ENCODE results near the gene PCED1B.
"Not testable (repeated sequence)": the region's sequence is repeated elsewhere in the genome, so short reads cannot be mapped to it uniquely, and the experiment has no call there.

PCED1B gene

DNA sequence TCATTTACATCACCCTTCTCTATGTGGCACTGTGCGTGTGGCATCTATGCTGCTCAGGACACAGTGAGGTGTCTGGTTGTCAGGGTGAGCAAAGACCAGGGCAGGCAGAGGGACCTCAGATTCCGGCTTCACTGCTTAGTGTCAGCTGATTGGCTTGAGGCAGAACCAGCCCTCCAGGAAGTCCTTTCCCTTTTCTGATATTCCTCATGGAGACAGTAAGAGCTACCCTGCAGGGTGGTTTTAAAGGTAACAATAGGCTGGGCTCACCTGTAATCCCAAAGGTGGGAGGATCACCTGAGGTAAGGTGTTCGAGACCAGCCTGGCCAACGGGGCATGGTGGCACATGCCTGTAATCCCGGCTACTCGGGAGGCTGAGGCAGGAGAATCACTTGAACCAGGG, 129.6 kb downstream of the PCED1B start:
- no peak for DNase-seq (ENCODE audit: low spot score)

DNA sequence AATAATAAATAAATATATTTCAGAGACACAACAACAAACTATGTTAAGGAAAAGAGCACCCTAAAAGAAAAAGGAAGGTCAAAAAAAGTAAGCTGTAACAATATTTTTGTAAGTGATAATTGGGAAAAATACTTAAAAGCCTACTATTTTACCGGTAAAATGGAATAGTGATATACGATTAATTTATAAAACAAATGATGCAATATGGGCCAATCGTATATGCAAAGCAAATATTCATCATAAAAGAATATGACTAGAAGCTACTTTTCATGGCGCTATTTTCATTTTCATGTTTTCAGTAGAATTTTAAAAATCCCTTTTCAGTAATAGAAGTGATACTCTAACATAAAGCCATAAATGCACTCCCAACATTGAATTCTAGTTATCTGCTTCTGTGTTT, 131.4 kb downstream of the PCED1B start:
- DNase-seq (ENCODE audit: low spot score), result no peak

DNA sequence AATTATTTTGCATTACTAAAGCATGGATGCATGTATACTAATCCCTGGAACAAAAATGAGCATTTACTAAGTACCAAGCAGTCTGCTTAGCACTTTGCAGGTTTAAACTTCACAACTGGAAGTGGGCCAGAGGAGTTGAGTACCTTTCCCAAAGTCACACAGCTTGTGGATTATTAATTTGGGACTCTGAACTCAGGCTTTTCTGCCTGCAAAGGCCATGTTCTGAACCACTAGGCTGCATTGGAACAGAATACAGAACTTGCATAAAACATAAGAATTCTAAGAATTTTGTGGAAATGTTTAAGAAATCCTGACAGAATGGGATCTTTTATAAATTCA, 133.2 kb downstream of the PCED1B start:
- DNase-seq (ENCODE audit: low spot score), result no peak

DNA sequence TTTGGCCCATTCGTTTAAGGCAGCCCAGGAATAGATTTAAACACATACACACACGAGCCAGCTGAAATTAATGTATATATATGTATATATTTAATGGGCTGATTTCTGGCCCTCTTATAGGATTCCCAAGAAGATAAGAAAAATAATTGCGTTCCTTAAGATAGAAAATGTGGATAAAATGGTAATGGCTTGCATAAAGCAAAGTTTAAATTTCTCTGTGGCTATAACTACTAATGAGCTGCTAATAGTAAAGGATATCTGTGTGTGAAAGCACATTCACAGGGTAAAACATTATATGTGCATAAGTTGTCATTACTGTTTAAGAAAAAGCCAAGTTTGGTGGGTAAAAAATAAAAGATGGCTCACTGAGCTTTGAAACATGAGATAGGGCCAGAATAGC, 134.0 kb downstream of the PCED1B start:
- DNase-seq (ENCODE audit: low spot score), result no peak

DNA sequence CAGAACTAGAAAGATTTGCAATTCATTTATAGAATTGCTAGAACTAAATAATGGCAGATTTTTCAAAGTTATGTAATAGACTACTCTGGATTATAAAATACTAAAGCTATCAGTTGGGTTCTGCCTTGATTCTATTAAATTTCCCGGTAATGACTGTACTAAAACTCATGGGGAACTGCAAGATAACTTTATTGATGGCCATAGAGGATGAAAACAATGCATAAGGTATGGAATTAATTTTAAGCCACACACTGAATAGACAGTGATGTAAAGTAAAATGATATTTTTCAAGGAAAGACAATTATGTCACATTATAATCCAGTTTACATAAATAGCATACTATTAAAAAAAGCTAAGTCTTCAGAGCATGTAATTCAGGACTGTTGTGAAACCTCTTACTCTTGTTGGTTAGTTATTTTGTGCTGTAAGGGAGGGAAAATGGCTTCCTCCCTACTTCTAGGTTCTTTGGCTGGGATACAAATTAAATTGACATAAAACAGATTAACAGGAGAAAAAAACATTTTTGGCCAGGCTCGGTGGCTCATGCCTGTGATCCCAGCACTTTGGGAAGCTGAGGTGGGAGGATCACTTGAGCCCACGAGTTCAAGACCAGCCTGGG, 134.7 kb downstream of the PCED1B start:
- no peak for DNase-seq (ENCODE audit: low spot score)

DNA sequence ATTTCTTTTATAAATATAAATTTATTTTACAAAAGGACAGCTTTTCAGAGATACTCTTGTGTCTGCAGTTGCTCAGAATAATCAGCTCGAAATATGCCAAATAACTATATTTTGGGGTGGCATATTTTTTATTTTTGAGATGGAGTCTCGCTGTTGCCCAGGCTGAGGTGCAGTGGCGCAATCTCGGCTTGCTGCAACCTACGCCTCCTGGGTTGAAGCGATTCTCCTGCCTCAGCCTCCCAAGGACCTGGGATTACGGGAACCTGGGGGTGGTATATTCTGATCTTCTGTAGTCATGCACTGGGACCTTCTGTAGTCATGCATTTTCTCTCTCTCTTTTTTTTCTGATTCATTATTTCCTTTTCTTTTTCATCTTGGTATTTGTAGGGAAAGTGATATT, 135.3 kb downstream of the PCED1B start:
- no peak for DNase-seq (ENCODE audit: low spot score)

DNA sequence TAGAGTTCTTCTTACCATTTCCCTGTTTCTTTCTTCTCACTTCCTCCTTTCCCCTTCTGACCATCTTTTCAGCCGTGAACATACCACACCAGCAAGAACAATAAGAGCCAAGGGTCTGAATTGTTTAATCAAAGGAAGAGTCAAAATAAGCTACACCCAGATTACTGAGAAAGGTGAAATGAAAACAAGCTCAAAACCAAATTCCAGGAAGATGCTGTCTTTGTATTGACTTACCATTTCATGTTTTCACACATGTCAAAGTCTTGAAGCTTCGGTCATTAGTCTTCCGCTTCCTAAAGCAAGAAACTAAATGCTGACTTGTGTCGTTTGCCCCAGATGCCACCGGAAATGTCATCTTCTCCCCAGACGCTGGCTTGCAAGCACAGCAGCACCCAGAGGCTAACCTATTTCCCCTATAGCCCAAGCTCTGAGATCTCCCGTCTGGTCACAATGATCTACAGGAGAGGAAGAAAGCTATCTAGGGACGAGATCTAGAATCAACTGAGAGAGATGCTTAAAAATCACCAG, 136.8 kb downstream of the PCED1B start:
- DNase-seq (ENCODE audit: low spot score), result no peak

DNA sequence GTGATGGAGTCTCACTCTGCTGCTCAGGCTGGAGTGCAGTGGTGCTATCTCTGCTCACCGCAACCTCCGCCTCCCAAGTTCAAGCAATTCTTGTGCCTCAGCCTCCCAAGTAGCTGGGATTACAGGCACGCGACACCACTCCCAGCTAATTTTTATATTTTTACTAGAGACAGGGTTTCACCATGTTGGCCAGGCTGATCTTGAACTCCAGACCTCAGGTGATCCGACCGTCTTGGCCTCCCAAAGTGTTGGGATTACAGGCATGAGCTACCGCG, 138.1 kb downstream of the PCED1B start:
- DNase-seq (ENCODE audit: low spot score), result not testable (repeated sequence)

DNA sequence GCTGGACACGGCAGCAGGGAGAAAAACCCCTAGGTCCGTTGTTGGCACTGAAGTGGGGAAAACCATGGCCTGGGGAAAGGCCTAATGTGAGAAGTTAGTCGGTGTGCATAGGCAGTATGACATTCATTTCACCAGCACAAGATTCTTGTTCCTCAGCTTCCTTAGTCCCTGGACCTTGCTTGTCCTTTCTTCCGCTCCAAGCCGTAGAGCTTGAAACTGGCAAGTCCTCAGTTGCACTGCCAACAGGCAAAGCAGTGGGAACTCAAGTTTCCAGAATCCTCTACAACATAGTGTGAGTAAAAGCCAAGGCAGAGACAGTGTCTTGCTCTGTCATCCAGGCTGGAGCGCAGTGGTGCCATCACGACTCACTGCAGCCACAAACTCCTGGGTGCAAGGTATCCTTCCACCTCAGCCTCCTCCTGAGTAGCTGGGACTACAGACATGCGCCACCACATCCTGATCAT, 138.8 kb downstream of the PCED1B start:
- DNase-seq (ENCODE audit: low spot score), result no peak

DNA sequence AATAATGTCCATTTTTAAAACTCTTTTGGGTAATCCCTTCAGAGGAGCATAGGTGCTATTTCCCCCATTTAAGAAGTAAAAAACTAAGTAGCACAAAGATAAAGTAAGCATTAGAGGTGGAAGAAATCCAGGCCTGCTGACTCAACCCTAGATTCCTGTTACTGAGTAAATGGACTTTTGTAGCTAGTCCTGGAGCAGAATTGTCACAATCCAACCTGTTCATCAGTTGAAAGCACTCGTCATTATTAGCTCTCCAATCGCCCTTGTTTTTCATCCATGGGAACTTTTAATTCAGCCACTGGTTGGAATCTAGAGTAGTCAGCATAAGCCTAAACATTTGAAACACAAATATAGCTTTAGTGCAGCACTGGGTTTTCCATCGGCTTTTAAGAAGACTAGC, 139.8 kb downstream of the PCED1B start:
- DNase-seq (ENCODE audit: low spot score), result no peak

DNA sequence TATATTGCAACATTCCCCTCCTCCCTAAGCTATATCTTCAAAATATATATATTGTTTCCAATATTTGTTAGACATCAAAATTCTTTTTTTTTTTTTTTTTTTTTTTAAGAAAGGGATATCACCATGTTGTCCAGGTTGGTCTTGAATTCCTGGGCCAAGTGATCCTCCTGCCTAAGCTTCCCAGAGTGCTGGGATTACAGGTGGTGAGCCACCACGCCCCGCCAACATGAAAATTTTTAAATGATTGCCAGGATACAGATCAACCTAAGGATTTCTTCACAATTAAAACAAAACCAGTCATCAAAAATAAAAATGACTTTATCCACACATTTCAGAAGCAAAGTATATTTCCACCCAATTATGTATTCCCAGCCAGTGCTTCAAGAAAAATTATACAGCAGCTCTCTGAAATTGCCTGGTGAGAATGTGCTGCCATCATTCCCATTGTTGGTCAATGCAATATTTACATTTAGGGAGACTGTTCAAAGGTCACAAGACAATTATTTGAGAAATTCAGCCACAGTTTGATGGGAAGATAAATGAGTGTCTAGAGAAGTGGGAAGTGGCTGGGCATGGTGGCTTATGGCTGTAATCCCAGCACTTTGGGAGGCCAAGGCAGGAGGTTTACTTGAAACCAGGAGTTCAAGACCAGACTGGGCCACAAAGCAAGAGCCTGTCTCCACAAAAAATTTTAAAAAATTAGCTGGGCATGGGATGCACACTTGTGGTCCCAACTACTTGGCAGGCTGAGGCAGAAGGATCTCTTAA, 142.0 kb downstream of the PCED1B start:
- peak; percentile 69 for DNase-seq (ENCODE audit: low spot score)

DNA sequence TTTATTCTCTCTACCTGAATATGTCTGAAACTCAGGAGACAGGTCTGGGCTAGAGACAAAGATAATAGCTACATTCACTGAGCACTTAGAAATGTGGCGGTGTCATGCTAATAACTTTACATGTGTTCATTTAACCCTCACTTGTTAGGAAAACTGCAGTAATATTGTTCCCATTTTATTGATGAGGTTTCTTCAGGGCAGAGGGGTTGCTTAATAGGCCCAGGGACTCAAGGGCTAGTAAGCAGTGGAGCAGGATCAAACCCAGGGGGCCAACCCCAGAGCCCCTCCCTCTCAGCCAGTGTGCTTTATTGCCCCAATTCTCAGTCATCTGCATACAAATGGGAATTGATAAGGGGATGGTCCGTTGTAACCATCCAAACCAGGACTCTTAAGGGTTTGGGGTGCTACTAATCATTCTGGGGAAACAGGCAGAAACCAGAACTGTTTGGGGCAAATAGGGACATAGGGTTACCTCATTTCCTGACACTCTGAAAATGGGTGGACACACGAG, 143.2 kb downstream of the PCED1B start:
- DNase-seq (ENCODE audit: low spot score), result no peak

DNA sequence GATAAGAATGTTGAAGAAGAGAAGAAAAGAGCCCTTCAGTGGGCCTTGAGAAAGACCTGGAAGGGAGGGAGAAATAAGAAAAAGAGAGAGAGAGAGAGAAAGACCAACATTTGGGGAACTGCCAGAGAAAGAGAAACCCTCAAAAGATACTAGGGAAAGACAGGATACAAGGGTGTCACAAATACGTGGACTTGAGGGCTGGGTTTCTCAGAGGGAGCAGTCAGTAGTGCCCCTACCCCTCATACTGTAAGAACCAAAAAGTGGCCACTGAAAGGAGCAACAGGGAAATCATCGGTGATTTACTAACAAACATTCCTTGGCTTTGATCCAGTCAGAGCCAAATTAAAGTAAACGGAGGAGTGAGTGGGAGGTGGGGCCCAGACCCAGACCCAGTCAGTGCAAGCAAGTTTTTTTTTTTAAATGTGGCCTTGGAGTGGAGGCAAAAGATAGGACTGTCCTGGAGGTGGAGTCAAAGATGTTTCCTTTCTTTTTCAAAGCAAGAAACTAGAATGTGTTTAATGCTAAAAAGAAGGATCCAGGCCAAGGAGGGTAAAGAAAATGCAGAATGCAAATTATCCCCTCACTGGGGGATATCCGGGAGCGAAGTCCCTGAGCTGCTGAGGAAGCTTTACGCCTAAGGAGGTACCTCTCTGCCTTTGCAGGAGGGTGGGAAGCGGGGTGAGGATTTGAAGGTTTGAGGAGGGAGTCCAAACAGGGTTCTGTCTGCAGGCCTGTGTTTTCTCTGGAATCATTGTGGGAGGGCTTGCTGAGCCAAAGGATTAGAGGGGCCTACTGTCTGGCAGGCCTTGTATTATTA, 143.8 kb downstream of the PCED1B start:
- no peak for DNase-seq (ENCODE audit: low spot score)

DNA sequence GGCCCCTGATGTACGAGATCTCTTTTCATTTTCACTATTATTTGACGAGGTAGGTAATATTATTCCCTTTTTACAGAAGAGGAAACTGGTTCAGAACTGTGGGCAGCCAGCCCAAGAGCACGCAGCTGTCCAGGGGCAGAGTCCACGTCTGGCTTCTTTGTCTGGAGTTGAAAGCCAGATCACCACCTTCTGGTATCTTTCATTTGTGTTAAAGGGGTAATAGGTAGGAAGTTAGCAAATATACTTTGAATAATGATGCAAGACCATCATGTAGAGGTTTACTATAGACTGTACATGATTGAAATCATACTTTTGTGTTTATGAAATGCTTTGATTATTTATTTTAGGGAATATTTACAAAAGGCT, 144.4 kb downstream of the PCED1B start:
- no peak for DNase-seq (ENCODE audit: low spot score)

DNA sequence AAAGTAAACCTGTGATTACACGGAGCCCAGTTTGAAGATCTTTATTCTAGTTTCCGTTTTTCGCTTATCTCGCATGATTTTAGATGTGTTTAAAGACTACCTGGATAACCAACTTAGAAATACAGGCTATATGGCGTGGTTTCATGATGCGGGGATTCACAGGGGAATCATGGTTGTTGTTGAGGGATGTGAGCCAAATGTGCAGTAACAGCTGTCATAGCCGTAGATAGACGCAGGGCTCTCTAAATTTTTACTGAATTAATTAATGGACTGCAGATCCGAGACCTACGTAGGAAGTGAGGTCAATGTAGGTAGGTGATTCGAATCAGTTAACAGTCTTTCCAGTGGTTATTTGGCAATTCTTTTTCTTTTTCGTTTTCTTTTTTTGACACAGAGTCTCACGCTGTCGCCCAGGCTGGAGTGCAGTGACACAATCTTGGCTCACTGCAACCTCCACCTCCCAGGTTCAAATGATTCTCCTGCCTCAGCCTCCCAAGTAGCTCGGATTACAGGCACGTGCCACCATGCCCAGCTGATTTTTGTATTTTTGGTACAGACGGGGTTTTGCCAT, 145.2 kb downstream of the PCED1B start:
- no peak for DNase-seq (ENCODE audit: low spot score)

DNA sequence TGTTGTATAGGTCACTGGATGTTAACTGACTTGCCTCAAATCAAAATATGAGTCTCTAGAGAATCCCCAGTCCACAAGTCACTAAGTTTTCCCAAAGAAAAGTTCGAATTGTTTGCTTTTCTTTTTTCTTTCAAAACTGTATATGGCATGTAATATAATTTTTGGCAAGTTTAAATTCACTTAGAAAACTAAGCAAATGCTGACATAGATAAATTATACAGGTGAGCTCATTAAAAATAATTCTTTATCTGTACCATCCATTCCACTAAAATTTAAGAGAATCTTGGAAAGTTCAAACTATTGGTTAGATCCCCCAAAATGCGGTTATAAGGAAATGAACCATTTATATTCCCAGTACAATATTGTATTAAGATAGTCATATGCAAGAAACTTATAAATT, 145.9 kb downstream of the PCED1B start:
- no peak for DNase-seq (ENCODE audit: low spot score)

DNA sequence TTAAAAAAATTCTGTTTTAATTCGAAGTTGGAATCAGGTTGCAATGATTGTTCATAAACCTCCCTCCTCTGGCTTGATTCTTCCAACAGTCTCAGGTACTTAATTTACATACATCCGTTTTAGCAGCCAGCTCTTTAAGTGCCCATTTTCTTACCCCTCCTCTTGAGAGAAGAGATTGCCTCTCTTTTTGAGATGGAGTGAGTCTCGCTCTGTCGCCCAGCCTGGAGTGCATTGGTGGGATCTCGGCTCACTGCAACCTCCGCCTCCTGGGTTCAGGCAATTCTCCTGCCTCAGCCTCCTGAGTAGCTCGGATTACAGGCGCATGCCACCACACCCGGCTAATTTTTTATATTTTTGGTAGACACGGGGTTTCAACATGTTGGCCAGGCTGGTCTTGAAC, 146.8 kb downstream of the PCED1B start:
- DNase-seq (ENCODE audit: low spot score), result no peak

DNA sequence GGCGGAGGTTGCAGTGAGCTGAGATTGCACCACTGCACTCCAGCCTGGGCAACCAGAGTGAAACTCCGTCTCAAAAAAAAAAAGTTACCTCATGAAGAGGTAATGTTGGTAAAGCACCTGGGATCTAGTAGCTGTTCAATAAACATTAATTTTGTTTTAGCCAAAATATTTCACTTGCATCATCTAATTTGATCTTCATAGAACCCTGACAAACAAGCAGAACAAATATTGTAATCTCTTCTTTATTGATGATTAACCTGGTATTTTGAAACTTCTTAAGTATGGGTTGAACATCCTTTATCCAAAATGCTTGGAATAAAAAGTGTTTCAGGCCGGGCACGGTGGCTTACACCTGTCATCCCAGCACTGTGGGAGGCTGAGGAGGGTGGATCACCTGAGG, 149.4 kb downstream of the PCED1B start:
- DNase-seq (ENCODE audit: low spot score), result no peak

DNA sequence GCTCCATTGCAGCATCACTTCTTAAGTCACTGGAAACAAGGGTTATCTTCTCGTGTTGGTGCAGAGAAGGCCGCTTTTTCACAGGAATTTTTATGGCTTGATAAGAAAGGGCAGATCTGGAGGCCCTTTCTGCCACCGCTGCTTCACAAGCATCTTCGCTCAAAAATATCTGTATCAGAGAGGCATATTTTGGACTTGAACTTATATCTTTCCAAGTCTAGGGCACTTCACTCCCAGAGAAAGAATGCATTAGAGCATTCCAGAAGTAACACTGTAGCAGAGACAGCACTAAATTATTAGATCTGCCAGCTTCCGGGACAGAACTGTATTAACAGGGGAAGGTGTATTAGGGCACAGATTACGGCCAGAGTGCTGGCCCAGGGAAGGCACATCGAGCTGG, 152.0 kb downstream of the PCED1B start:
- peak; percentile 50 for DNase-seq (ENCODE audit: low spot score)

DNA sequence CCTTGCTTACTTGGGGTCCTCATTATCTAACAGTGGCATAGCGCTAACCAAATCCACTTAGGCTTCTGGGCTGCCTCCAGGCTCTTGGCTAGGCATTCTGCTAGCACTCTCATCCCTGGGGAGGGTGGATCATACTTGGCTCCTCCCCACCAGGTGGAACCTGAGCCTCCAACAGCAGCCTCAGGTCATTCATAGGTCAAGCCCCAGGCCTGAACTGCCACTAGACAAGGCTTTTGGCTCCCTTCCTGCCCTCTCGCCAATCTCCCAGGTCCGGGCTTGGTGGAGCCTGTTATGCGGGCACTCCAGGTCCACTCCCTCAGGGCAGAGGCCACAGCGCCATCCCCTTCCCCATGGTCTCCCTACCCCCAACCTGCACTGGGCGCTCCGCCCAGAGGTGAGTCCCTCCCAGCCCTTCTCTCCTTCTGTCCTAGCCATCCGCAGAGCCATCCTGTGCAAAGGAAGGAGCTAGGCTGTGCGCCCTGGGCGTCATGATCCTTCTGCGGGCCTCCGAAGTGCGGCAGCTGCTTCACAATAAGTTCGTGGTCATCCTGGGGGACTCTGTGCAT, 155.2 kb downstream of the PCED1B start:
- DNase-seq (ENCODE audit: low spot score), result no peak

DNA sequence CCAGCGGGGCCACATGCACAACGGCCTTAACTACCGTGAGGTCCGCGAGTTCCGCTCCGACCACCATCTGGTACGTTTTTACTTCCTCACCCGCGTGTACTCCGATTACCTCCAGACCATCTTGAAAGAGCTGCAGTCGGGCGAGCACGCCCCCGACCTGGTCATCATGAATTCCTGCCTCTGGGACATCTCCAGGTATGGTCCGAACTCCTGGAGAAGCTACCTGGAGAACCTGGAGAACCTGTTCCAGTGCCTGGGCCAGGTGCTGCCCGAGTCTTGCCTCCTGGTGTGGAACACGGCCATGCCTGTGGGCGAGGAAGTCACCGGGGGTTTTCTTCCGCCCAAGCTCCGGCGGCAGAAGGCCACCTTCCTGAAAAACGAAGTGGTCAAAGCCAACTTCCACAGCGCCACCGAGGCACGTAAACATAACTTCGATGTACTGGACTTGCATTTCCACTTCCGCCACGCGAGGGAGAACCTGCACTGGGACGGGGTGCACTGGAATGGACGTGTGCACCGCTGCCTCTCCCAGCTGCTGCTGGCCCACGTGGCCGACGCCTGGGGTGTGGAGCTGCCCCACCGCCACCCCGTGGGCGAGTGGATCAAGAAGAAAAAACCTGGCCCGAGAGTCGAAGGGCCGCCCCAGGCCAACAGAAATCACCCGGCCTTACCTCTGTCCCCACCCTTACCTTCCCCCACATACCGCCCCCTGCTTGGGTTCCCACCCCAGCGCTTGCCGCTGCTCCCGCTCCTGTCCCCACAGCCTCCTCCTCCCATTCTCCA, 156.0 kb downstream of the PCED1B start:
- no peak for DNase-seq (ENCODE audit: low spot score)

Data from HuH-7 (cell line).